ENCODE results near the gene PPAT. TPM values are rescaled to one million over a fixed set of nuclear protein-coding genes. Genes with fewer than 3 reads are reported as not detected.
"Not testable (repeated sequence)": the region's sequence is repeated elsewhere in the genome, so short reads cannot be mapped to it uniquely, and the experiment has no call there.

PPAT gene
- total and polyA plus RNA-seq, 2 donors: 4.9 to 21.3 TPM

DNA sequence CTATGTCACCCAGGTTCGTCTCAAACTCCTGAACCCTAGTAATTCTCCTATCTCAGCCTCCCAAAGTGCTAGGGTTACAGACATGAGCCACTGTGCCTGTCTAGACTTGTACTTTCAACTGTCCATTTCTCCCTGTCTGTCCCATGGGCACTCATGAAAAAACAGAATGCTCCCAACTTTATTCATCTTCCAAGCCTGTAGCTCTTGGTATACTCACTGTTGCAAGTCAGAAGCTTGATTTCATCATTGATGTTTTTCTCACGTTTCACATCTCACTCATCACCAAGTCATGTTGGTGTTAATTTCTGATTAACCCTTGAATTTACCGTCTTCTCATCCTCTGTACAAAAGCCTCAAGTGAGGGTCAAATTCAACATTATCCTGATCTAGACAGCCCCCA, 24.7 kb upstream of the PPAT start:
- H3K4me3 ChIP-seq (ENCODE audit: low read depth, low read length): no peak overlapping the region
- DNase-seq (ENCODE audit: extremely low spot score): no peak
- H3K4me1 ChIP-seq (ENCODE audit: insufficient read depth): peaks cover 2% of the 10 kb centered on the region
- WGBS: 83% methylated on average over 3 of the region's 3 CpGs
- peaks cover 2% of the 10 kb centered on the region for H3K36me3 ChIP-seq (ENCODE audit: insufficient read depth)
- no peak overlapping the region for H3K27ac ChIP-seq (ENCODE audit: low read depth)

GRCh38 chr4:56450342-56450741, 14.9 kb upstream of the PPAT start:
- Histone ChIP-seq H3K4me3 (ENCODE audit: low read depth, low read length) (no peak overlapping the region), H3K4me1 (ENCODE audit: insufficient read depth) (no peaks in the 10 kb centered on the region), H3K27ac (ENCODE audit: low read depth) (no peak overlapping the region), H3K36me3 (ENCODE audit: insufficient read depth) (peaks cover 4% of the 10 kb centered on the region)
- WGBS: 99% methylated on average over 1 of the region's 1 CpG
- DNase-seq (ENCODE audit: extremely low spot score): no peak

GRCh38 chr4:56449475-56449874, 14.1 kb upstream of the PPAT start:
- not testable (repeated sequence) for H3K36me3 ChIP-seq (ENCODE audit: insufficient read depth); H3K4me3 ChIP-seq (ENCODE audit: low read depth, low read length); H3K4me1 ChIP-seq (ENCODE audit: insufficient read depth); DNase-seq (ENCODE audit: extremely low spot score); H3K27ac ChIP-seq (ENCODE audit: low read depth)
- WGBS: 98% methylated on average over 4 of the region's 4 CpGs

DNA sequence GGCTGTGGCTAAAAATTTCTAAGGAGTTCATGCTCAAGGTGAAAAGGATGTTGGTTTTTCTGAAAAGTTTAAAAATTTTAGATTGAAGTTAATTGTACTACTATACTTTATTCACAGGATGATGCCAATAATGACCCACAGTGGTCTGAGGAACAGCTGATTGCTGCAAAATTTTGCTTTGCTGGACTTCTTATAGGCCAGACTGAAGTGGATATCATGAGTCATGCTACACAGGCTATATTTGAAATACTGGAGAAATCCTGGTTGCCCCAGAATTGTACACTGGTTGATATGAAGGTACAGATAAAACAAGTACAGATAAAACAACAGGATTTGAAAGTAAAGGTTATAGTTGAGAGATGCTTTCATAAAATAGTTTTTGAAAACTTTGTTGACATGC, 12.9 kb upstream of the PPAT start:
- no peak for DNase-seq (ENCODE audit: extremely low spot score)
- H3K36me3 ChIP-seq (ENCODE audit: insufficient read depth): peaks cover 4% of the 10 kb centered on the region

GRCh38 chr4:56445699-56446098, 10.3 kb upstream of the PPAT start:
- Histone ChIP-seq H3K27ac (ENCODE audit: low read depth) (no peak overlapping the region), H3K4me1 (ENCODE audit: insufficient read depth) (no peaks in the 10 kb centered on the region), H3K36me3 (ENCODE audit: insufficient read depth) (no peaks in the 10 kb centered on the region), H3K4me3 (ENCODE audit: low read depth, low read length) (no peak overlapping the region)
- no peak for DNase-seq (ENCODE audit: extremely low spot score)
- WGBS: 96% methylated on average over 1 of the region's 1 CpG

More for the DNA sequence above, 12.9 kb upstream of the PPAT start:
- Histone ChIP-seq H3K4me3 (ENCODE audit: low read depth, low read length) (no peak overlapping the region), H3K27ac (ENCODE audit: low read depth) (no peak overlapping the region), H3K4me1 (ENCODE audit: insufficient read depth) (no peaks in the 10 kb centered on the region)

- no peak overlapping the region for H3K4me3 ChIP-seq (ENCODE audit: low read depth, low read length)
- H3K4me1 ChIP-seq (ENCODE audit: insufficient read depth): no peaks in the 10 kb centered on the region
- no peak overlapping the region for H3K27ac ChIP-seq (ENCODE audit: low read depth)
- WGBS: 91% methylated on average over 2 of the region's 2 CpGs
- no peak for DNase-seq (ENCODE audit: extremely low spot score)
- no peaks in the 10 kb centered on the region for H3K36me3 ChIP-seq (ENCODE audit: insufficient read depth)
These were observed 9.3 kb upstream of the PPAT start for GRCh38 chr4:56444719-56445118.

DNA sequence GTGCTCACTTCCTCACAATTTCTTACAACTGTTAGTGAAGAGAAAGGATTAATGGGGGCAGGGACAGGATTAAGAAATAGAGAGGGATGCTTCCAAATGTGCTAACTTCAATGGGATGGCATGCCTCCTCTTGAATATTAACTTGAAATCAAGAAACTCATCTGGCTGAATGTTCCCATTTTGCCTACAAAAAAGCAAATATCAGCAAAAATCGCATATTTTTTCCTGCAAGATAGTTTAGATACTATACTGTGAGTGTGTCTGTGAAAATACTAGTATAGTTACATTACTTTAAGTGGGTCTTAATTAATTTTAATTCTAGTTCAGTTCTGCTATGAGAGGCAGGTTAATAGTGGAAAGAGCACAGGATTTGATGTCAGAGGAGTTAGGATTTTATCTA, 5.6 kb upstream of the PPAT start:
- Histone ChIP-seq H3K36me3 (ENCODE audit: insufficient read depth) (no peaks in the 10 kb centered on the region), H3K27ac (ENCODE audit: low read depth) (no peak overlapping the region)
- WGBS: 94% methylated on average over 1 of the region's 1 CpG

DNA sequence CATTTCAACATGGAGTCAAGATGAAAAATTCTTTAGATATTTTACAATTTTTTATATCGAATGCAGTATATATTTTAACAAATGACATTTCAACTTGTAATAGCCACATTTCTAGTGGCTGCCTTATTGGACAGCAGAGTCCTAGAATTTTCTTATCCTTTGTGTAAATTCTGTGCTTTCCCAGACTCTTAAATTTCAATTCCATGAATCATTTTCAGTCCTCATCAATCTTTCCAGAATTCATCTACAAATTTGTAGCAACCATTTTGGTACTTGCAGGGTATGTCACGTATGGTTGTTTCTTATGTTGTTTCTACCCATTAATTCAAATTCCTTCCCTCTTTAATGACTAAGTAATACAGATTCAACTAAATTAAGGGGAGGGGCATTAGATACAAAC, 3.4 kb upstream of the PPAT start:
- WGBS: 93% methylated on average over 2 of the region's 2 CpGs
- H3K36me3 ChIP-seq (ENCODE audit: insufficient read depth): no peaks in the 10 kb centered on the region
- no peak for DNase-seq (ENCODE audit: extremely low spot score)
- no peaks in the 10 kb centered on the region for H3K4me1 ChIP-seq (ENCODE audit: insufficient read depth)
- no peak overlapping the region for H3K27ac ChIP-seq (ENCODE audit: low read depth)
- H3K4me3 ChIP-seq (ENCODE audit: low read depth, low read length): no peak overlapping the region

More for the DNA sequence above, 5.6 kb upstream of the PPAT start:
- Histone ChIP-seq H3K4me3 (ENCODE audit: low read depth, low read length) (no peak overlapping the region), H3K4me1 (ENCODE audit: insufficient read depth) (no peaks in the 10 kb centered on the region)
- DNase-seq (ENCODE audit: extremely low spot score): no peak

GRCh38 chr4:56434599-56435139, 746 bp downstream of the PPAT start:
- H3K27ac ChIP-seq (ENCODE audit: low read depth): no peak overlapping the region
- DNase-seq (ENCODE audit: extremely low spot score): no peak
- WGBS: 3% methylated on average over 15 of the region's 15 CpGs
- H3K36me3 ChIP-seq (ENCODE audit: insufficient read depth): no peaks in the 10 kb centered on the region
- peak overlapping the region; percentile 62 for H3K4me3 ChIP-seq (ENCODE audit: low read depth, low read length)
- H3K4me1 ChIP-seq (ENCODE audit: insufficient read depth): no peaks in the 10 kb centered on the region

DNA sequence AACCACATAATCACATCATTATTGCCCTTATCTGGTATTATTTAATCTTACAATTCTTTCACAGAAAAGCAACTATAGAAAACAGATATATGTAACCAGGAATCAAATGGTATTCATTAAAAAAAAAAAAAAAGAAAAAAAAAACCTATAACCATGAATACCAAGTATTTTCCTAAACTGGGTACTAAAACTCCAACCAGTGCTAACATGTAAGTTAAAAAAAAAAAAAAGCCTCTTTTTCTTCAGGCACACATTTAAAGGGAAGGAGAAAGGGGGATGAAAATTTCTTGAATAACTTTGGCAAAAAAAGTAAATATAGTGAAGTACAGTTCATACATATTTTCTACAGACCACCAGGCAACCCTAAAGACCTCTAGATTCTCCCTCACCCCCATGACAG, 2.1 kb downstream of the PPAT start:
- Histone ChIP-seq H3K27ac (ENCODE audit: low read depth) (no peak overlapping the region), H3K4me1 (ENCODE audit: insufficient read depth) (no peaks in the 10 kb centered on the region), H3K36me3 (ENCODE audit: insufficient read depth) (no peaks in the 10 kb centered on the region), H3K4me3 (ENCODE audit: low read depth, low read length) (no peak overlapping the region)
- DNase-seq (ENCODE audit: extremely low spot score): no peak

GRCh38 chr4:56430203-56430602, 5.2 kb downstream of the PPAT start:
- H3K4me3 ChIP-seq (ENCODE audit: low read depth, low read length): no peak overlapping the region

DNA sequence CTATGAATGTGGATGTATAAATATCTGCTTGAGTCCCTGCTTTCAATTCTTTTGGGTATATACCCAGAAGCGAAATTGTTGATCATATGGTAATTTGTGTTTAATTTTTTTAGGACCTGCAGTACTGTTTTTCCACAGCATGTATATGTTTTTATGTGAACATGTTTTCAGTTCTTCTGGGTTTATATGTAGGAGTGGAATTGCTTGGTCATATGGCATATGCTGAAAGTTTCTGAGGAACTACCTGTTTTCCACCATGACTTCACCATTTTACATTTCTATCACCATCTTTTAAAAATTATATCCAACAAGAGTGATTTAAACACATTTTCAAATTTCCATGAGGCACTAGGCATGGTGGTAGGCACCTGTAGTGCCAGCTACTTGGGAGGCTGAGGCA, 8.2 kb downstream of the PPAT start:
- Histone ChIP-seq H3K4me3 (ENCODE audit: low read depth, low read length) (no peak overlapping the region), H3K4me1 (ENCODE audit: insufficient read depth) (no peaks in the 10 kb centered on the region), H3K27ac (ENCODE audit: low read depth) (no peak overlapping the region), H3K36me3 (ENCODE audit: insufficient read depth) (no peaks in the 10 kb centered on the region)
- 99% methylated on average over 1 of the region's 1 CpG for WGBS
- no peak for DNase-seq (ENCODE audit: extremely low spot score)

More at GRCh38 chr4:56430203-56430602, 5.2 kb downstream of the PPAT start:
- no peak for DNase-seq (ENCODE audit: extremely low spot score)
- Histone ChIP-seq H3K27ac (ENCODE audit: low read depth) (no peak overlapping the region), H3K36me3 (ENCODE audit: insufficient read depth) (no peaks in the 10 kb centered on the region), H3K4me1 (ENCODE audit: insufficient read depth) (no peaks in the 10 kb centered on the region)
- 98% methylated on average over 2 of the region's 2 CpGs for WGBS

DNA sequence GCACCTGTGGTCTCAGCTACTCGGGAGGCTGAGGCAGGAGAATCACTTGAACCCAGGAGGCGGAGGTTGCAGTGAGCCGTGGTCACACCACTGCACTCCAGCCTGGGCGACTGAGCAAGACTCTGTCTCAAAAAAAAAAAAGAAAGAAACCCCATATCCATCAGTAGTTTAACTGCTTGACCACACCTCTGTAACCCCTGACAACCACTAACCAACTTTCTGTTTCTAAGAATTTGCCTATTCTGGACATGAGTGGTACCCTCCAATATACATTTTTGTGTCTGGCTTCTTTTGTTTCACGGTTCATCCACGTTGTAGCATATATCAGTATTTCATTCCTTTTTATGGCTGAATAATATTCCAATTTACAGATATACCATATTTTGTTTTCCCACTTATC, 9.1 kb downstream of the PPAT start:
- Histone ChIP-seq H3K36me3 (ENCODE audit: insufficient read depth) (no peaks in the 10 kb centered on the region), H3K27ac (ENCODE audit: low read depth) (no peak overlapping the region), H3K4me1 (ENCODE audit: insufficient read depth) (no peaks in the 10 kb centered on the region), H3K4me3 (ENCODE audit: low read depth, low read length) (no peak overlapping the region)
- WGBS: 97% methylated on average over 6 of the region's 6 CpGs
- no peak for DNase-seq (ENCODE audit: extremely low spot score)

- Histone ChIP-seq H3K4me3 (ENCODE audit: low read depth, low read length) (no peak overlapping the region), H3K4me1 (ENCODE audit: insufficient read depth) (no peaks in the 10 kb centered on the region), H3K27ac (ENCODE audit: low read depth) (no peak overlapping the region), H3K36me3 (ENCODE audit: insufficient read depth) (no peaks in the 10 kb centered on the region)
- WGBS: 86% methylated on average over 3 of the region's 3 CpGs
- no peak for DNase-seq (ENCODE audit: extremely low spot score)
These were observed 9.9 kb downstream of the PPAT start for GRCh38 chr4:56425518-56425917.

Data from urinary bladder (tissue), 4 donors.